Transverse colon (tissue), 4 donors: ENCODE measurements around the gene TULP1. TPM values are rescaled to one million over a fixed set of nuclear protein-coding genes. Genes with fewer than 3 reads are reported as not detected.

Experiments used
- DNase-seq: peaks from one replicate; pipeline ENCODE4 v3.0.0-alpha.2; 2019
- H3K27ac ChIP-seq, 4 donors: fragments of 200-600 bp; sonication (generic); 2 replicates each; pipeline ENCODE4 v1.5.1; 2016 to 2018; ENCODE audit warnings: inconsistent platforms in 4 of 4
- H3K27me3 ChIP-seq: fragments of 200-600 bp; sonication (generic); 2 replicates; pipeline ENCODE4 v1.5.1; 2017; ENCODE audit warnings: inconsistent platforms
- H3K36me3 ChIP-seq, 4 donors: fragments of 200-600 bp; sonication (generic); 2 replicates each; pipeline ENCODE4 v1.5.1; 2017 to 2019; ENCODE audit warnings: inconsistent platforms in 4 of 4
- H3K4me1 ChIP-seq, 4 donors: fragments of 200-600 bp; sonication (generic); 2 replicates each; pipeline ENCODE4 v1.5.1; 2017 to 2020; ENCODE audit warnings: inconsistent platforms in 4 of 4
- H3K4me3 ChIP-seq, 4 donors: fragments of 200-600 bp; sonication (generic); 1 replicate in 1 of 4; 2 replicates in 3 of 4; pipeline versions ENCODE4 v1.5.1 to v1.6.1; 2017 to 2019; ENCODE audit warnings: inconsistent platforms in 4 of 4
- H3K9me3 ChIP-seq, 2 donors: fragments of 200-600 bp; sonication (generic); 2 replicates each; pipeline ENCODE4 v1.5.1; 2017 to 2019; ENCODE audit warnings: inconsistent platforms in 2 of 2
- EP300 ChIP-seq: sonication (generic); formaldehyde crosslinking; IDR thresholded peaks from one replicate; pipeline ENCODE4 v1.6.1; 2017; ENCODE audit warnings: antibody characterized with exemption, low read depth
- POLR2A ChIP-seq: fragments of 450-650 bp; IDR thresholded peaks from one replicate; pipeline ENCODE4 v1.6.1; 2016; ENCODE audit warnings: antibody characterized with exemption, mild to moderate bottlenecking, moderate library complexity
- POLR2AphosphoS5 ChIP-seq, 3 donors: sonication (generic); formaldehyde crosslinking; IDR thresholded peaks; one replicate each; pipeline ENCODE4 v1.6.1; 2016; ENCODE audit warnings: antibody characterized with exemption in 3 of 3
- WGBS, 2 donors: methylation state at CpG; one replicate each; pipeline ENCODE4 v1.1.5; 2018; ENCODE audit warnings: low coverage in 1 of 2; 5-methylcytosine and 5-hydroxymethylcytosine counted together
- in situ Hi-C, 4 donors: fragments of 200-750 bp; cut with MboI; loops; one replicate each; pipeline versions ENCODE4 v1.15.0 to v1.15.1; 2017; ENCODE audit warnings: low sequenced_read_pairs in 3 of 4, low pct_ligation_motif_present in 1 of 4, low pct_unique_long_range_greater_than_20kb in 1 of 4
- intact Hi-C: fragments of 100-400 bp; cut with DNase I; formaldehyde crosslinking; loops from one replicate; pipeline ENCODE4 v1.15.1; 2023; ENCODE audit warnings: low total_unique reads
- total RNA-seq, 4 donors: library from RNA; depleted of rRNA; stranded (reverse); fragments of >200 nt; gene quantifications; one replicate each; pipeline ENCODE4 v1.1.0, GENCODE V29; 2016
- TF ChIP-seq, protein P1 (sequence below), 5 experiments: fragments of 200-600 bp in 3 of 5; fragments of 450-650 bp in 2 of 5; sonication (generic) in 3 of 5; IDR thresholded peaks; 1 replicate in 2 of 5; 2 replicates in 3 of 5; pipeline ENCODE4 v1.5.1; 2016 to 2017; ENCODE audit warnings: antibody characterized with exemption in 5 of 5, inconsistent platforms in 3 of 5, mild to moderate bottlenecking in 2 of 5, moderate library complexity in 1 of 5

The TULP1 gene
- total RNA-seq, 4 donors from 2014 or later: not detected

DNA sequence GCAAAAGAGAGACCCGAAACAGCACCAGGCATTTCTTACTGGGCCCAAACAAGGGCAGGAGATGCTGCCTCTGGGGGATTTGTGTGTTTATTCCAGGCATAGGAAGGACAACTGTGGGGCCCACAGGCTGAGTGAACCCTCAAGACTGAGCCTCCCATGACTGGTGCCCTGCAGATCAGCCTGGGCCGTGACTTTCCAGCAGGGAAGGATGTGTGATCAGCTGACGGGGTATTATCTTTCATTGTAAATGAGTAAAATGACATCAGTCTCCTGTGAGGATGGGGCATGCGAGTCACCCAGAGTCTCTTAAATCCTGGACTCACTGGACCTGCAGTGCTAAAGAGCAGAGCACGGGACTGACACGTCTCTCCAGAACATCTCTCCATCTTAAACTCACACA is 11.9 kb downstream of the TULP1 start:
- Histone ChIP-seq H3K9me3 (no peaks in the 10 kb centered on the region), H3K36me3 (no peaks in the 10 kb centered on the region), H3K4me3 (no peak overlapping the region), H3K27ac (no peak overlapping the region), H3K27me3 (peaks cover 19% of the 10 kb centered on the region), H3K4me1 (peaks cover 0 to 14% (median 12%) of the 10 kb centered on the region in 4 donors)
- no peak for TF ChIP-seq EP300
- TF ChIP-seq, protein P1, sequence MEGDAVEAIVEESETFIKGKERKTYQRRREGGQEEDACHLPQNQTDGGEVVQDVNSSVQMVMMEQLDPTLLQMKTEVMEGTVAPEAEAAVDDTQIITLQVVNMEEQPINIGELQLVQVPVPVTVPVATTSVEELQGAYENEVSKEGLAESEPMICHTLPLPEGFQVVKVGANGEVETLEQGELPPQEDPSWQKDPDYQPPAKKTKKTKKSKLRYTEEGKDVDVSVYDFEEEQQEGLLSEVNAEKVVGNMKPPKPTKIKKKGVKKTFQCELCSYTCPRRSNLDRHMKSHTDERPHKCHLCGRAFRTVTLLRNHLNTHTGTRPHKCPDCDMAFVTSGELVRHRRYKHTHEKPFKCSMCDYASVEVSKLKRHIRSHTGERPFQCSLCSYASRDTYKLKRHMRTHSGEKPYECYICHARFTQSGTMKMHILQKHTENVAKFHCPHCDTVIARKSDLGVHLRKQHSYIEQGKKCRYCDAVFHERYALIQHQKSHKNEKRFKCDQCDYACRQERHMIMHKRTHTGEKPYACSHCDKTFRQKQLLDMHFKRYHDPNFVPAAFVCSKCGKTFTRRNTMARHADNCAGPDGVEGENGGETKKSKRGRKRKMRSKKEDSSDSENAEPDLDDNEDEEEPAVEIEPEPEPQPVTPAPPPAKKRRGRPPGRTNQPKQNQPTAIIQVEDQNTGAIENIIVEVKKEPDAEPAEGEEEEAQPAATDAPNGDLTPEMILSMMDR (IDR thresholded peaks at IDR 0.05): no peak
- no peak for TF ChIP-seq POLR2A
- no peak for TF ChIP-seq POLR2AphosphoS5 (IDR thresholded peaks at IDR 0.05)
- in situ Hi-C loops (no loop called here), intact Hi-C loops (no loop called here)
- WGBS, 2 donors: 77% methylated on average over 6 of the region's 6 CpGs; no CpG with 5 or more reads in 1 of the 2 donors
- no peak for DNase-seq

DNA sequence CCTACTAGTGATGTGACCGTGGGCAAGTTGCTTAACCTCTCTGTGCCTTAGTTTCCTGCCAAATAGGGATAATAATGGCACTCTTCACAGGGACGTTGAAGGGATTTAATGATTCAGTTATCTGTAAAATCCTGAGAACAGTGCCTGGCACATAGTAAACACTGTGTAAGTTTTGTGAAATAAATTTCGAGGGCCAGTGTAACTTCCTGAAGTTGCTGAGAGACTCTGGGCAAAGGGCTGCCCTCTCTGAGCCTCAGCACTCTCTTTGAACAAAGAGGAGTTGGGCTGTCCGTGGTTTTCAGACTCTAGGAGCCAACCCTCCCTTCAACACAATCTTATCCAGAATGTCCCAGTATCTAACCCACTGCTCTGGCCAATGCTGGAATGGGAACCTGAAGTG is 13.3 kb downstream of the TULP1 start:
- Histone ChIP-seq H3K4me3 (no peak overlapping the region), H3K9me3 (no peaks in the 10 kb centered on the region), H3K27ac (peak overlapping the region in 1 of 4 donors; percentile 99), H3K27me3 (peaks cover 19% of the 10 kb centered on the region), H3K36me3 (no peaks in the 10 kb centered on the region), H3K4me1 (peaks cover 3 to 28% (median 25%) of the 10 kb centered on the region in 4 donors)
- intact Hi-C loops (no loop called here), in situ Hi-C loops (no loop called here)
- TF ChIP-seq EP300: no peak
- TF ChIP-seq, protein P1 (IDR thresholded peaks at IDR 0.05): no peak
- no peak for TF ChIP-seq POLR2AphosphoS5 (IDR thresholded peaks at IDR 0.05)
- no peak for TF ChIP-seq POLR2A
- WGBS, 2 donors: 67 to 70% methylated on average over 3 to 4 of the region's 4 CpGs
- DNase-seq: no peak

DNA sequence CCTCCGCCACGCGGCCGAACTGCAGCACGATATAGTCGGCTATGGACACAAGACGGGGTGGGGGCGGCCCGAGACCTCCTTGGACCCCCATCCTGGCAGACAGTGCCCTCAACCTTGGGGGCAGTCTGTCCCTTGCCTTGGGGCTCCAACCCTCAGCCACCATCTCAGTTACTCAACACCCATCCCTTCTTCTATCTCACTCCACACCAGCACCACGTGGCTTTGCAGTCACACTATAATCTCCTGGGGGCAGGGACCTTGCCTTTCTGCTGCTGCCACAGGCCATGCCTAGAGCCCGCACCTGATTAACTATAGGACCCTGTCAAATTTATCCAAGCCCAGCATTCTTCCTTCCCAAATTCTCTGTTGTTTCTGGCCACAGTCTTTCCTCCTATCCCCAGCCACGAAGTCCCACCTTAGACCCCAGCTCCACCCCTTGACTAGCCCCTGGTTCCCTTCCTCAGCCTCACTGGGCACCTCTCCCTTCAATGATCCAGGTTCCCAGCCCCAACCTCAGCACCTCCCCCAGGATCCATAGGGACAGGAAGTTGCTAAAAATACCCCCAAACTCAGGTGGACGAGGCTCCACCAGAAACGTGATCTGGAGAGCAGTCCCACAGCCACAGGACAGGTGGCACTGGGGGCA is 14.2 kb downstream of the TULP1 start:
- no peaks in the 10 kb centered on the region for H3K9me3 ChIP-seq
- WGBS, 2 donors: 52 to 100% methylated on average over 2 to 14 of the region's 14 CpGs
- peak overlapping the region; percentile 23 to 95 (median 78) for H3K4me3 ChIP-seq
- peaks cover 3 to 36% (median 30%) of the 10 kb centered on the region in 4 donors for H3K4me1 ChIP-seq
- intact Hi-C loops: no loop called here
- H3K27me3 ChIP-seq: peaks cover 14% of the 10 kb centered on the region
- H3K36me3 ChIP-seq: no peaks in the 10 kb centered on the region
- DNase-seq: no peak
- in situ Hi-C loops: no loop called here
- peak overlapping the region; percentile 94 to 99 (median 98) for H3K27ac ChIP-seq
- TF ChIP-seq POLR2AphosphoS5 (IDR thresholded peaks at IDR 0.05): no peak
- no peak for TF ChIP-seq POLR2A
- TF ChIP-seq, protein P1 (IDR thresholded peaks at IDR 0.05): no peak
- no peak for TF ChIP-seq EP300

- H3K4me3 ChIP-seq: peak overlapping the region; percentile 23 to 95 (median 78)
- 6% methylated on average over 45 of the region's 77 CpGs; no CpG with 5 or more reads in 1 of the 2 donors for WGBS, 2 donors
- peak overlapping the region; percentile 94 to 99 (median 98) for H3K27ac ChIP-seq
- in situ Hi-C loops (no loop called here), intact Hi-C loops (loop anchor here (1.0 kb wide), 1 partner anchor 155 kb away; the partner anchor contains the start of gene PPARD)
- DNase-seq: peak; percentile 69
- H3K27me3 ChIP-seq: peaks cover 11% of the 10 kb centered on the region
- no peaks in the 10 kb centered on the region for H3K36me3 ChIP-seq
- TF ChIP-seq EP300 (no peak), POLR2AphosphoS5 (IDR thresholded peaks at IDR 0.05) (peak; percentile 43 to 76 (median 58))
- peaks cover 3 to 42% (median 33%) of the 10 kb centered on the region in 4 donors for H3K4me1 ChIP-seq
- H3K9me3 ChIP-seq: no peaks in the 10 kb centered on the region
Measured at GRCh38 chr6:35497571-35498421, 14.9 kb downstream of the TULP1 start.
